OCI-LY7 (cell line): ENCODE measurements around the gene PRKAG2. TPM values are rescaled to one million over a fixed set of nuclear protein-coding genes. Genes with fewer than 3 reads are reported as not detected.

ENCODE experiments used
- BruUV-seq: library from RNA; stranded (reverse); fragments of 400-500 nt; replicated peaks from 2 replicates; lab custom pipeline; 2021; lab: Mats Ljungman, UMichigan
- CTCF ChIA-PET: fragments of 300-600 bp; sonication (Branson Sonifier 250); formaldehyde crosslinking; loops from one replicate; lab custom pipeline; 2022; ENCODE audit warnings: antibody characterized with exemption; ENCODE audit not compliant: unreplicated experiment; lab: Charles Lee
- POLR2A ChIA-PET: fragments of 300-600 bp; sonication (Branson Sonifier 250); formaldehyde crosslinking; loops from one replicate; lab custom pipeline; 2022; ENCODE audit warnings: antibody characterized with exemption; lab: Charles Lee
- DNase-seq: peaks from one replicate; pipeline ENCODE4 v3.0.0-alpha.2; 2015; ENCODE audit warnings: low spot score
- H2AFZ ChIP-seq: fragments of 200-600 bp; sonication (generic), shearing (Covaris generic); 2 replicates; pipeline ENCODE4 v1.6.1; 2014; ENCODE audit warnings: mild to moderate bottlenecking, antibody characterized with exemption, low read length, moderate library complexity
- H3K27ac ChIP-seq: fragments of 200-600 bp; sonication (generic); 2 replicates; pipeline ENCODE4 v1.5.1; 2014; ENCODE audit warnings: mixed run types, low read depth, mild to moderate bottlenecking, moderate library complexity, low read length, inconsistent platforms; ENCODE audit not compliant: poor library complexity, severe bottlenecking
- H3K36me3 ChIP-seq: fragments of 200-600 bp; sonication (generic); 2 replicates; pipeline ENCODE4 v1.6.1; 2014; ENCODE audit warnings: mild to moderate bottlenecking, antibody characterized with exemption, low read length, moderate library complexity, mixed read lengths; ENCODE audit not compliant: insufficient read depth
- H3K4me1 ChIP-seq: fragments of 200-600 bp; sonication (generic); 2 replicates; pipeline ENCODE4 v1.5.1; 2014; ENCODE audit warnings: mild to moderate bottlenecking, low read length; ENCODE audit not compliant: insufficient read depth, poor library complexity, severe bottlenecking
- H3K4me2 ChIP-seq: fragments of 200-600 bp; sonication (generic); 2 replicates; pipeline ENCODE4 v1.6.1; 2014; ENCODE audit warnings: mild to moderate bottlenecking, low read length
- H3K4me3 ChIP-seq: fragments of 200-600 bp; sonication (generic); 2 replicates; pipeline ENCODE4 v1.5.1; 2014; ENCODE audit warnings: mild to moderate bottlenecking, low read depth, low read length; ENCODE audit not compliant: poor library complexity, severe bottlenecking
- H3K79me2 ChIP-seq: fragments of 200-600 bp; sonication (generic); 2 replicates; pipeline ENCODE4 v1.6.1; 2016; ENCODE audit warnings: low read depth, mild to moderate bottlenecking, low read length, moderate library complexity, mixed read lengths; ENCODE audit not compliant: insufficient read depth
- H3K9me2 ChIP-seq: fragments of 200-600 bp; sonication (generic); 2 replicates; pipeline ENCODE4 v1.6.1; 2016; ENCODE audit warnings: mild to moderate bottlenecking, low read length, mixed read lengths; ENCODE audit not compliant: insufficient read depth
- H3K9me3 ChIP-seq: fragments of 200-600 bp; sonication (generic); 2 replicates; pipeline ENCODE4 v1.6.1; 2014; ENCODE audit warnings: mild to moderate bottlenecking, mixed run types, low read length, mixed read lengths
- H4K20me1 ChIP-seq: fragments of 200-600 bp; sonication (generic); 2 replicates; pipeline ENCODE4 v1.6.1; 2014; ENCODE audit warnings: mild to moderate bottlenecking, antibody characterized with exemption, low read length, moderate library complexity, mixed read lengths; ENCODE audit not compliant: insufficient read depth
- CTCF ChIP-seq: fragments of 200-600 bp; sonication (generic); conservative IDR thresholded peaks from 2 replicates; pipeline ENCODE4 v1.5.1; 2014; ENCODE audit warnings: mild to moderate bottlenecking, antibody characterized with exemption, low read length, moderate library complexity, mixed read lengths
- EZH2phosphoT487 ChIP-seq: fragments of 200-600 bp; sonication (generic); IDR thresholded peaks from 2 replicates; pipeline ENCODE4 v1.6.1; 2018; ENCODE audit warnings: low read depth, borderline replicate concordance, mild to moderate bottlenecking, mixed run types, antibody characterized with exemption, low read length, moderate library complexity, mixed read lengths
- intact Hi-C: fragments of 100-400 bp; cut with micrococcal nuclease; formaldehyde crosslinking; loops from one replicate; pipeline ENCODE4 v1.10.0; 2022; ENCODE audit not compliant: unreplicated experiment
- total RNA-seq, 2 experiments: library from RNA; depleted of rRNA in 1 of 2; stranded (reverse); fragments of >200 nt in 1 of 2; shearing (Covaris generic) in 1 of 2; gene quantifications; 2 replicates each; pipeline ENCODE4 v1.2.3, GENCODE V29; 2014 to 2022

The PRKAG2 gene
- total RNA-seq, 2 experiments from 2014 or later = 1.2 to 5.1 TPM

DNA sequence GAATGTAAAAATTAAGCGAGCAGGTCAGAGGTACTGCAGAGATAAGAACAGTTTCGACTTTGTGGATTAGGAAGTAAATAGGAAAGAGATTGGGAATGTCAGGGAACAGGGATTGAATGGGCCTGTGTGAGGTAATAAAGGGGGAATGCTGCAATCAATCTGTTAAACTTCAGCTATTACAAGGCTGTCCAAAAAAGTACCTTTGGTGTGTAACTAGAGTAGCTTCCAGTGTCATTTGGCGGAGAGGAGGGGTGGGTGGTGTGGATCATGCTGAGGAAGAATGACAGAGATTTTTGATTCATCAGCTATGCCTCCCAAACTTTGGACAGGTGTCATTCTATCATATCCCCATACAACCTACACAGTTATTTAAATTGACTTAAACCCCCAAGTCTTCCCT is 229.0 kb downstream of the PRKAG2 start:
- no peak for TF ChIP-seq EZH2phosphoT487
- no peak for TF ChIP-seq CTCF
- Histone ChIP-seq H3K27ac (no peak overlapping the region), H2AFZ (no peak overlapping the region), H3K36me3 (no peaks in the 10 kb centered on the region), H3K4me2 (no peak overlapping the region), H4K20me1 (no peaks in the 10 kb centered on the region), H3K79me2 (no peaks in the 10 kb centered on the region), H3K9me3 (no peaks in the 10 kb centered on the region), H3K9me2 (no peaks in the 10 kb centered on the region), H3K4me1 (no peaks in the 10 kb centered on the region), H3K4me3 (no peak overlapping the region)
- no TSS peak for BruUV-seq
- DNase-seq = no peak
- ChIA-PET POLR2A (no interaction called here), CTCF (interaction anchor here (0.6 kb wide), 1 partner anchor 479 kb away, joined by 3 read pairs; no protein-coding TSS in a partner anchor)
- intact Hi-C loops = no loop called here

- H4K20me1 ChIP-seq = no peaks in the 10 kb centered on the region
- ChIA-PET CTCF (no interaction called here), POLR2A (no interaction called here)
- H3K4me1 ChIP-seq = no peaks in the 10 kb centered on the region
- no peak overlapping the region for H3K4me2 ChIP-seq
- intact Hi-C loops = no loop called here
- H3K36me3 ChIP-seq = no peaks in the 10 kb centered on the region
- no peak overlapping the region for H2AFZ ChIP-seq
- H3K79me2 ChIP-seq = no peaks in the 10 kb centered on the region
- no peak overlapping the region for H3K4me3 ChIP-seq
- DNase-seq = no peak
- H3K9me2 ChIP-seq = no peaks in the 10 kb centered on the region
- no peaks in the 10 kb centered on the region for H3K9me3 ChIP-seq
- H3K27ac ChIP-seq = no peak overlapping the region
- TF ChIP-seq CTCF = no peak
- TF ChIP-seq EZH2phosphoT487 = no peak
- BruUV-seq = no TSS peak
Observed at GRCh38 chr7:151647006-151647405, 229.9 kb downstream of the PRKAG2 start.

DNA sequence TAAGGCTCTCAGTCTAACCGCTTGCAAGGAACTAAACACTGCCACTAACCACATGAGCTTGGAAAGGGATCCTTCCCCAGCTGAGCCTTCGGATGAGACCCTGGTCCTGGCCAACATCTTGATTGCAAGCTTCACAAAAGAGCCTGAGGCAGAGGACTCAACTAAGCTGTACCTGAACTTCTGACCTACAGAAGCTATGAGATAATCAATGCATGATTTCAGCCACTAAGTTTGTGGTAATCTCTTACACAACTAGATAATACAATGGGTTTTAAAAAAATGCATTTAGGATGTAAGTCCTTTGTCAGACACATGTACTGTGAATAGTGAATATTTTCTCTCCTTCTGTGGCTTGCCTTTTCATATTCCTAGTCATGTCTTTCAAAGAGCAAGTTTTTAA is 231.6 kb downstream of the PRKAG2 start:
- H3K36me3 ChIP-seq = no peaks in the 10 kb centered on the region
- CTCF ChIA-PET = no interaction called here
- no peaks in the 10 kb centered on the region for H3K79me2 ChIP-seq
- intact Hi-C loops = no loop called here
- no peak overlapping the region for H2AFZ ChIP-seq
- no peaks in the 10 kb centered on the region for H3K4me1 ChIP-seq
- POLR2A ChIA-PET = no interaction called here
- no peaks in the 10 kb centered on the region for H3K9me2 ChIP-seq
- no TSS peak for BruUV-seq
- no peak overlapping the region for H3K4me3 ChIP-seq
- no peak overlapping the region for H3K27ac ChIP-seq
- H3K9me3 ChIP-seq = no peaks in the 10 kb centered on the region
- TF ChIP-seq EZH2phosphoT487 (no peak), CTCF (no peak)
- no peak overlapping the region for H3K4me2 ChIP-seq
- no peaks in the 10 kb centered on the region for H4K20me1 ChIP-seq
- no peak for DNase-seq
